HG02981 (cell line): ENCODE measurements around the gene TMEM209.
"Not testable (repeated sequence)": the region's sequence is repeated elsewhere in the genome, so short reads cannot be mapped to it uniquely, and the experiment has no call there.

Experiments
- ATAC-seq: cut with Tn5 transposase; IDR thresholded peaks from one replicate; pipeline ENCODE4 v1.9.1; 2021; ENCODE audit warnings: mild to moderate bottlenecking, moderate library complexity; ENCODE audit not compliant: unreplicated experiment

Gene TMEM209

GRCh38 chr7:130218806-130219620 lies 13.8 kb upstream of the TMEM209 start:
- ATAC-seq, result no peak

DNA sequence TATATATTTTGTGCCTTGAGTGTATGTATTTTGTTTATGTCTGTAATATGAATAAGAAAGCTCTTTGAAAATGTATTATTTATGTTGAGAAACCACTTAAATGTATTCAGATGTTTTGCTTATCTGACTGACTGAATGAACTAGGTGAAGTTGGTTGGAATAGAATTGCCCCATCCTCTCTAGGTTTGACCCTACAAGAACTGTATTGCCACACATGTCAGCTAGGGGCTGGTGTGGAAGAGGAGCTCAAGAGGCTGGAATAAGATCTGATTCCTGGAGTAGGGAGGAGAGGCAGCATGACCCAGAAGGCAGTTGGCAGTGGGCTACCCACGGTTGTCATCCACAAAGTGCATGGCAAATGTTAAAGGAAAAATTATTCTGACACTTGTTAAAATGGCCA lies 11.5 kb upstream of the TMEM209 start:
- no peak for ATAC-seq

DNA sequence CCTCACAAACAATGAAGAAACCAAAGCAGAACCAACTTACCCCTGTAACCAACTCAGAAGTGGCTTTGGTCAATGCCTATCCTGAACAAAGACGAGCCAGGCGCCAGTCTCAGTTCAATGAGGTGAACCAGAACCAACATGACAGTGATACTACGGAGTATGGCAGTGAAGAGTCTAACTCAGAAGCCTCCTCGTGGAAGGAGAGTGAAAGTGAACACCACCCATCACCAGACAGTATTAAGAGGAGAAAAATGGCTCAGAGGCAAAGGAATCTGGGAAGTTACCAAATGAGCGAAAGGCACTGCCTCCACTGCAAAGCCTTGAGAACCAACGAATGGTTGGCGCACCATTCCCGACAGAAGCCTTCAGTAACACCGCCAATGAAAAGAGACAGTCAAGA lies 10.8 kb upstream of the TMEM209 start:
- no peak for ATAC-seq

DNA sequence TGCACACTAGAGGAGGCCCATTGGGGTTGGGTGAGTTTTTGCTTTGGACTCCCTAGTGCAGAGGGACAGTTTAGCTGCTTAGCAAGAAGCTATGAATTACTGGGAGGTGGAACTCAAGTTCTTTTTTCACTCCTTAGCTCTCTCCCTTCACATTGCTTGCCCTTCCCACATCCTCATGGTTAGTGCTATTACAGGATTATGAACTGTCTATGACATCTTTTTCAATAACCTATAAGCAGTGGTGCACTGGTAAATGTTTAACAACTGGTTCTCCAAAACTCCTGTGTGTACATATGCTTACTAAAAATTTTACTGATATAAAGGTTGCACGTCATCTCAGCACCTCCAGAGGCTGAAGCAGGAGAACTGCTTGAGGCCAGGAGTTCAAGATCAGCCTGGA lies 8.6 kb upstream of the TMEM209 start:
- ATAC-seq, result no peak

DNA sequence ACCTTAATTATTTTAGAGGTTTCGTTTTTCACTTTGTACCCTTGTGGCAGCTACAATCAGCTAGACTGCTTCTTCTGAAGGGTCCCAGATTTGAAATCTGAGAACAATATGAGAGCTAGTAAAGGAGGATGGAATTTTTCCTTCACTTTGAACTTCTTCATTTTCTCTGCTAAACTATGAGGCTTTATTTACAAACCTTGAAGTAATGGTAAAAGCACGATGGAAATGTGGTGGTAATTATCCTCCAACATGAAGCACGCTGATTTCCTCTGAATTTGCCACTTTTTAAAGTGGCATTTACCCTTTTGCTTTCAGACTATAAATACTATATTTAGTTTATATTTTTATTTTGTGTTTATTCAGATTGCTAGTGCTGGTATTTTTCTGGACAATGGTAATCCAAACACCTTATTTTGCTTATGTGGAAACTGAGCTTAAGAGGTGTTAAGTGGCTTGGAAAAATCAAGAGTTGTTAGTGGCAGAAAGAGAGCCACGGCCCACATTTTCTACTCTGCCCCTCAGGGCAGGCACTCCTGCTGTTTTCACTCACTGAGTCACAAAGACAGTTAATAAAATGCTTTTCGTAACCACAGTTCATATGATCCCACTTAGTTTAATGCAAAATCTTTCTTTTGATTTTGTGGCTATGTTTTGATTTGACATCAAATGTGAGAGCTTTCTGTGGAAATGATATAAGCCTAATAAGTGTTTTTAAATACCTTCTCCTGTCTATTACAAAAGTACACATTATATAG lies 5.2 kb upstream of the TMEM209 start:
- no peak for ATAC-seq

DNA sequence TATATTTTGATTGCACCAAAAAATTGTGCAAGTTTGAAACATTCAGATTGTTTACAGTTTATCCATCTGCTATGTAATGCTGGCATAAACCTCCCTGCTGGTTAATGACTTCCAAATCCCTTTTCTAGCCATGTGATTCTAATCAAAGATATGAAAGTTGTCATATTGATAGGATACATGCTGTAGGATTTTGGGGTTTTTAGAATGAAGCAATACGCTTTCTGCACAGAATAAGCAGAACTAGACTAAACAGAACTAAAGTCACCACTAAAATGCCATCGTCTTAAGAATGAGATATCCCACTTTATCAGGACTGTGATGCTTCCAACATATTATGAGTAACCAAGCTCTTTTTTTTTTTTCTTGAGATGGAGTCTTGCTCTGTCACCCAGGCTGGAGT lies 3.3 kb upstream of the TMEM209 start:
- no peak for ATAC-seq

- ATAC-seq, result no peak
Observed at GRCh38 chr7:130207642-130208041, 2.4 kb upstream of the TMEM209 start, which contains the start of gene SSMEM1. SSMEM1 (plus strand) TSS chr7:130207860; CDS start chr7:130207911, 51 bp downstream.

GRCh38 chr7:130207033-130207432 lies 1.8 kb upstream of the TMEM209 start:
- no peak for ATAC-seq

DNA sequence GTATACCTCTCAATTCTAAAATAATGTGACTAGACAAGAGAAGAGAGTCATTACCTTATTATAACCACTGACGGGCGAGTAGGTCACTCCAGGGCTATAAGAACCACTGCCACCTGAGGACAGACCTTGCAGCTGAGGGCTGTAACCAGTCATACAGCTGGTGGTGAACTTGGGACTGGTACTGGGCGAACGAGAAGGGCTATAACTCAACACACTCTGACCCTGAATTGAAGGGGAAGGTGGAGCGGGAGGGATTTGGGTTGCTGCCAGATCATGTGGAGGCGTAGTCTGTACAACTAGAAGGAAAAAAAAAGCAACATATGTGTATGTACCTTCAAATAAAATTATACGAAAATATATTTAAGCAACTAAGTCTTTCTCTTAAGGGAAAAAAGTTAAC lies 3.4 kb downstream of the TMEM209 start:
- no peak for ATAC-seq

GRCh38 chr7:130197094-130197493 lies 8.1 kb downstream of the TMEM209 start:
- no peak for ATAC-seq

GRCh38 chr7:130196476-130196875 lies 8.7 kb downstream of the TMEM209 start:
- no peak for ATAC-seq

GRCh38 chr7:130195396-130195795 lies 9.8 kb downstream of the TMEM209 start:
- ATAC-seq, result no peak

- ATAC-seq, result no peak
Observed at GRCh38 chr7:130191791-130192190, 13.4 kb downstream of the TMEM209 start.

DNA sequence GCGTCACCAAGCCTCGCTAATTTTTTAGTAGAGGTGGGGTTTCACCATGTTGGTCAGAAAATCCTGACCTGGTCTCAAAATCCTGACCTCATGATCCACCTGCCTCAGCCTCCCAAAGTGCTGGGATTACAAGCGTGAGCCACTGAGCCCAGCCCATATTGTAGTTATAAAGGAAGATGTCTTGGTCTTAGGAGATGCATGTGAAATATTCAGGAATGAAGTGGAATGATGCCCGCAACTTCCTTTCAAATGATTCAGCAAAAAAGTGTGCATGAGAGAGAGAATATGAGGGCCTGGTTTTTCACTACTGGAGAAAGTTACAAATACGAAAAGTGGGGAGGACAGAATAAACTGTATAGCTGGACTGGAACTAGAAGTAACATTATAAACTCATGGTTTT lies 15.9 kb downstream of the TMEM209 start:
- ATAC-seq, result no peak

DNA sequence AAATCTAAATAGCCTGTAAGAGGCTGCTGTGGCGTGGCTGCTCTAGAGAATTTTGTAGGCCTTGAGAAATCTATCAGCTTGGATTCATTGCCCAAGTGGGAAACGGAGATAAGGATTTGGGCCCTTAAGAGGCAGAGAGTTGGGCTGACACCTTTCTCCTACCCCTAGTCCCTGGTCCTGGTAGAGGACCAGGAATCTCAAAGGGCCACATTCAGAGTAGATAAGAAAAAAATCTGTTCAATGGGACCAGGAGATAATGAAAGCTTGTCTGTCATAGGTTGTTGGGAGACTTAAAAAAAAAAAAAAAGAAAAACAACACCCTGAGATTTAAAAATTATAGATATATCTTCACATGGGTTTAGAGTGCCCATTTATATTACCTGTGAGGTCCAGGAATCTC lies 17.8 kb downstream of the TMEM209 start:
- ATAC-seq, result no peak

DNA sequence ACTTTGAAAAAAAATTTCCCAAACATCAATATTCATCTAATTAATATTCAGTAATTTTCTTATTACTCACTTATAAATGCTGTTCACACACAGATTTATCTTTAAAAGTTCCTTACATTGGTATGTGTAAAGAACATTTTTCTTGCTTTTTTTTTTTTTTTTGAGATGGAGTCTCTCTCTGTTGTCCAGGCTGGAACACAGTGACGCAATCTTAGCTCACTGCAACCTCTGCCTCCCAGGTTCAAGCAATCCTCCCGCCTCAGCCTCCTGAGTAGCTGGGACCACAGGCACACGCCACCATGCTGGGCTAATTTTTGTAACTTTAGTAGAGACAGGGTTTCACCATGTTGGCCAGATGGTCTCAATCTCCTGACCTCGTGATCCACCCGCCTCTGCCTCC lies 20.9 kb downstream of the TMEM209 start:
- not testable (repeated sequence) for ATAC-seq

- ATAC-seq, result peak; percentile 80
Observed at GRCh38 chr7:130182990-130183389, 22.2 kb downstream of the TMEM209 start.

GRCh38 chr7:130181263-130181605 lies 24.0 kb downstream of the TMEM209 start:
- no peak for ATAC-seq

DNA sequence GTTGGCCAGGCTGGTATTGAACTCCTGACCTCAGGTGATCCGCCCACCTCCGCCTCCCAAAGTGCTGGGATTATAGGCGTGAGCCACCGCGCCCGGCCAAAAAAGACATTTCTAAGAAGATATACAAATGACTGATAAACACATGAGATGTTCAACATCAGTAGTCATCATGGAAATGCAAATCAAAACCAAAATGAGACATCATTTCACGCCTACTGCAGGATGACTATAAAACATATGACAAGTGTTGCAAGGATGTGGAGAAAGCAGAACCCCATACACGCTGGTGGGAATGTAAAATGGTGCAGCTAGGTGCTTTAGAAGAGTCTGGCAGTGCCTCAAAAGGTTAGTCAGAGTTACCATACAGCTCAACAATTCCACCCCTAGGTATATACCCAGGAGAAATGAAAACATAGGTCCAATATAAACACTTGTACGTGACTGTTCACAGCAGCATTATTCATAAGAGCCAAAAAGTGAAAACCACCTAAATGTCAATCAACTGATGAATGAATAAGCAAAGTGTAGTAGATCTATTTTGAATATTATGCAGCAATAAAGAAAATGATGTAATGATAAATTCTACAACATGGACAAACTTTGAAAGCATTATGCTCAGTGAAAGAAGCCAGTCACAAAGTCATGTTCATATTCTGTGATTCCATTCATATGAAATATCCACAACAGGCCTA lies 24.5 kb downstream of the TMEM209 start:
- no peak for ATAC-seq

- no peak for ATAC-seq
Observed at GRCh38 chr7:130179631-130180030, 25.6 kb downstream of the TMEM209 start.

- ATAC-seq, result no peak
Observed at GRCh38 chr7:130178251-130178650, 27.0 kb downstream of the TMEM209 start.
